ENCODE data around the gene TLE5. TPM values are rescaled to one million over a fixed set of nuclear protein-coding genes. Genes with fewer than 3 reads are reported as not detected.
A peak's percentile ranks its signal among the peaks of the same experiment; 100 is the strongest.

The TLE5 gene
- total and polyA plus RNA-seq, 9 of the 15 experiments (the other 6 are each of a cell fraction or from before 2014, with no cell fraction given) = 2.0 to 347 (median 235) TPM

DNA sequence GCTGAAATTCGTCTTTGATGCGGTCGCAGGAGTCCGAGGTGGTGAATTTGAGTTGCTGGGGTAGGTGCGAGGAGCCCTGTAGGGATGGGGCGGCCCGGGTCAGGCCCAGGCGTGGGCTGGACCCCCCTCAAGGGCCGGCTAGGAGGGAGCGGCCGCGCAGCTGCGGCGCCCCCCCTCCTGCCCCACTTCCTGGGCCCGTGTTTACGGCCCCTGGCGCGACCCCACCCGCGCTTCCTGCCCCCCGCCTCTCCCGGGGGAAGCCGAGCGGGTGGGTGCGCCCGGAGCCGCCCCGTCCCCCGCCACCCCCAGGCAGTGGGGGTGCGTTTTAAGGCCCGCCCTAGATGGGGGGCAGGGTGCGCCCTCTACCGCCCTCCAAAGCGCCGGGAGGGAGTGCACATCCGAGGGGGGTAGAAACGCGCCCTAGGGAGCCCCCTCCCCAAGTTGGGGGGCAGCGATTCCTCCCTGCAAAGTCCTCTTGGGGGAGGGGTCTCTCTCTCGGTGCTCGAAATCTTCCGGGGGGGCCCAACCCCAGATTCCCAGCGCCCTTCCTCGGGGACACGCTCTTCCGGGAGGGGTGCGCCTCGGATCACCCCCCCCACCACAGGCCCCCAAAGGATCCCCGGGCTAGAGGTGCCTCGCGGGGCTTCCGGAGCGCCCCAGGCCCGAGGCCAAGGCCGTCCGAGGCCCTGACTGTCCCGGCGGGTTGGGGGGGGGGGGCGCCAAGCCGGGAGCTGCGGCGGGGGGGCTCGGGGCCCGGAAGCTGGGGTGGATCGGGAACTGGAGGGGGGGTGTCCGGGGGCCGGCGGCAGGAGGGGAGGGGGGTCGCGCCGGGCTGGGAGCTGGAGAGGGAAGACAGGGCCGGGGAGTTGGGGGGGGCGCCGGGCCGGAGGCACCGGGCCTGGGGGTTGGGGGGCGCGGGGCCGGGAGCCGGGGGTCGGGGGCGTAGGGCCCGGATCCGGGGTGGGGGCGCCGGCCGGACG, 823 bp downstream of the TLE5 start:
- ATAC-seq = peak; percentile 87
- peak overlapping the region; percentile 90 for H3K4me2 ChIP-seq (ENCODE audit: insufficient read depth, low read length)
- H2AFZ ChIP-seq (ENCODE audit: low read depth, low read length) = peak overlapping the region; percentile 70; the same call in 1 of the 2 replicates
- peaks cover 33 to 50% of the 10 kb centered on the region in 2 experiments for H3K4me1 ChIP-seq (replicated peaks in 1 of 2; ENCODE audit: control insufficient read depth in 2 of 2, insufficient read depth in 2 of 2, low read length in 2 of 2)
- H4K20me1 ChIP-seq (replicated peaks; ENCODE audit: control insufficient read depth, insufficient read depth, low read length) = no peaks in the 10 kb centered on the region
- FAIRE-seq = no peak
- BruUV-seq (replicated peaks) = no TSS peak
- peaks cover 42% of the 10 kb centered on the region for H3K79me2 ChIP-seq (ENCODE audit: control insufficient read depth, insufficient read depth, low read length)
- H3K4me3 ChIP-seq = peak overlapping the region; percentile 85
- H3K36me3 ChIP-seq (ENCODE audit: control insufficient read depth, insufficient read depth, low read length) = peaks cover 45% of the 10 kb centered on the region
- WGBS (ENCODE audit: insufficient coverage, low coverage, missing lambda C conversion rate) = 3% methylated on average over 14 of the region's 88 CpGs
- intact Hi-C loops (cut with micrococcal nuclease) (no loop called here), in situ Hi-C loops (cut with MboI) (no loop called here)
- ChIA-PET CTCF (ENCODE audit: low intra/inter-chr PET ratio) (interaction anchor here (1.7 kb wide), 1 partner anchor 110 kb away, joined by 6 read pairs; no protein-coding TSS in a partner anchor), POLR2A (interaction anchor here (0.6 to 1.0 kb wide), 3 partner anchors 111 to 273 kb away, joined by 3 to 4 read pairs (median 4); no protein-coding TSS in a partner anchor)
- H3K9me1 ChIP-seq (ENCODE audit: control insufficient read depth, insufficient read depth, low read length) = no peaks in the 10 kb centered on the region
- no peaks in the 10 kb centered on the region for H3K9me3 ChIP-seq (replicated peaks; ENCODE audit: control insufficient read depth, insufficient read depth, low read depth, low read length)
- DNase-seq (ENCODE audit: extremely low read depth in 1 of 4, low spot score in 3 of 4) = peak; percentile 79 to 85 (median 85)
- peak overlapping the region; percentile 92 for H3K27ac ChIP-seq (ENCODE audit: extremely low read depth, low read depth, low read length)
- H3K9ac ChIP-seq (ENCODE audit: insufficient read depth in 1 of 2, low read depth in 2 of 2, low read length in 2 of 2) = peak overlapping the region; percentile 86 to 95
- no peaks in the 10 kb centered on the region for H3K27me3 ChIP-seq (ENCODE audit: control insufficient read depth in 2 of 2, insufficient read depth in 2 of 2, low read length in 2 of 2)
- TF ChIP-seq, protein P1, sequence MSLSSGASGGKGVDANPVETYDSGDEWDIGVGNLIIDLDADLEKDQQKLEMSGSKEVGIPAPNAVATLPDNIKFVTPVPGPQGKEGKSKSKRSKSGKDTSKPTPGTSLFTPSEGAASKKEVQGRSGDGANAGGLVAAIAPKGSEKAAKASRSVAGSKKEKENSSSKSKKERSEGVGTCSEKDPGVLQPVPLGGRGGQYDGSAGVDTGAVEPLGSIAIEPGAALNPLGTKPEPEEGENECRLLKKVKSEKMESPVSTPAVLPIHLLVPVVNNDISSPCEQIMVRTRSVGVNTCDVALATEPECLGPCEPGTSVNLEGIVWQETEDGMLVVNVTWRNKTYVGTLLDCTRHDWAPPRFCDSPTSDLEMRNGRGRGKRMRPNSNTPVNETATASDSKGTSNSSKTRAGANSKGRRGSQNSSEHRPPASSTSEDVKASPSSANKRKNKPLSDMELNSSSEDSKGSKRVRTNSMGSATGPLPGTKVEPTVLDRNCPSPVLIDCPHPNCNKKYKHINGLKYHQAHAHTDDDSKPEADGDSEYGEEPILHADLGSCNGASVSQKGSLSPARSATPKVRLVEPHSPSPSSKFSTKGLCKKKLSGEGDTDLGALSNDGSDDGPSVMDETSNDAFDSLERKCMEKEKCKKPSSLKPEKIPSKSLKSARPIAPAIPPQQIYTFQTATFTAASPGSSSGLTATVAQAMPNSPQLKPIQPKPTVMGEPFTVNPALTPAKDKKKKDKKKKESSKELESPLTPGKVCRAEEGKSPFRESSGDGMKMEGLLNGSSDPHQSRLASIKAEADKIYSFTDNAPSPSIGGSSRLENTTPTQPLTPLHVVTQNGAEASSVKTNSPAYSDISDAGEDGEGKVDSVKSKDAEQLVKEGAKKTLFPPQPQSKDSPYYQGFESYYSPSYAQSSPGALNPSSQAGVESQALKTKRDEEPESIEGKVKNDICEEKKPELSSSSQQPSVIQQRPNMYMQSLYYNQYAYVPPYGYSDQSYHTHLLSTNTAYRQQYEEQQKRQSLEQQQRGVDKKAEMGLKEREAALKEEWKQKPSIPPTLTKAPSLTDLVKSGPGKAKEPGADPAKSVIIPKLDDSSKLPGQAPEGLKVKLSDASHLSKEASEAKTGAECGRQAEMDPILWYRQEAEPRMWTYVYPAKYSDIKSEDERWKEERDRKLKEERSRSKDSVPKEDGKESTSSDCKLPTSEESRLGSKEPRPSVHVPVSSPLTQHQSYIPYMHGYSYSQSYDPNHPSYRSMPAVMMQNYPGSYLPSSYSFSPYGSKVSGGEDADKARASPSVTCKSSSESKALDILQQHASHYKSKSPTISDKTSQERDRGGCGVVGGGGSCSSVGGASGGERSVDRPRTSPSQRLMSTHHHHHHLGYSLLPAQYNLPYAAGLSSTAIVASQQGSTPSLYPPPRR (CRISPR knock-in tag; IDR thresholded peaks at IDR 0.05; ENCODE audit: borderline replicate concordance) = no peak
- TF ChIP-seq CCNT2 (IDR thresholded peaks at IDR 0.05; ENCODE audit: borderline replicate concordance, extremely low read depth, insufficient read length, low read depth, low read length) = peak; percentile 46
- TF ChIP-seq PHF8 (IDR thresholded peaks at IDR 0.05; ENCODE audit: borderline replicate concordance, low read length) = peak; percentile 40; the same call in 1 of the 2 replicates
- no peak for TF ChIP-seq HDAC6 (IDR thresholded peaks at IDR 0.05; ENCODE audit: low read depth, low read length)
- TF ChIP-seq, protein P2, sequence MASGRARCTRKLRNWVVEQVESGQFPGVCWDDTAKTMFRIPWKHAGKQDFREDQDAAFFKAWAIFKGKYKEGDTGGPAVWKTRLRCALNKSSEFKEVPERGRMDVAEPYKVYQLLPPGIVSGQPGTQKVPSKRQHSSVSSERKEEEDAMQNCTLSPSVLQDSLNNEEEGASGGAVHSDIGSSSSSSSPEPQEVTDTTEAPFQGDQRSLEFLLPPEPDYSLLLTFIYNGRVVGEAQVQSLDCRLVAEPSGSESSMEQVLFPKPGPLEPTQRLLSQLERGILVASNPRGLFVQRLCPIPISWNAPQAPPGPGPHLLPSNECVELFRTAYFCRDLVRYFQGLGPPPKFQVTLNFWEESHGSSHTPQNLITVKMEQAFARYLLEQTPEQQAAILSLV (tag; IDR thresholded peaks at IDR 0.05) = no peak
- TF ChIP-seq CBX1 (IDR thresholded peaks at IDR 0.05; ENCODE audit: low read depth) = peak; percentile 29; the same call in 1 of the 2 replicates
- TF ChIP-seq GATAD2B (IDR thresholded peaks at IDR 0.05; ENCODE audit: borderline replicate concordance) = 0 out of 2 replicates have a peak, but pooled peaks have one; percentile 38
- TF ChIP-seq SP2 (IDR thresholded peaks at IDR 0.05; ENCODE audit: extremely low read depth, low read depth, low read length, poor library complexity, severe bottlenecking) = no peak
- TF ChIP-seq, protein P3, sequence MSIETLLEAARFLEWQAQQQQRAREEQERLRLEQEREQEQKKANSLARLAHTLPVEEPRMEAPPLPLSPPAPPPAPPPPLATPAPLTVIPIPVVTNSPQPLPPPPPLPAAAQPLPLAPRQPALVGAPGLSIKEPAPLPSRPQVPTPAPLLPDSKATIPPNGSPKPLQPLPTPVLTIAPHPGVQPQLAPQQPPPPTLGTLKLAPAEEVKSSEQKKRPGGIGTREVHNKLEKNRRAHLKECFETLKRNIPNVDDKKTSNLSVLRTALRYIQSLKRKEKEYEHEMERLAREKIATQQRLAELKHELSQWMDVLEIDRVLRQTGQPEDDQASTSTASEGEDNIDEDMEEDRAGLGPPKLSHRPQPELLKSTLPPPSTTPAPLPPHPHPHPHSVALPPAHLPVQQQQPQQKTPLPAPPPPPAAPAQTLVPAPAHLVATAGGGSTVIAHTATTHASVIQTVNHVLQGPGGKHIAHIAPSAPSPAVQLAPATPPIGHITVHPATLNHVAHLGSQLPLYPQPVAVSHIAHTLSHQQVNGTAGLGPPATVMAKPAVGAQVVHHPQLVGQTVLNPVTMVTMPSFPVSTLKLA (conservative IDR thresholded peaks at IDR 0.05) = peak in 1 of 2 experiments; percentile 67; a peak in 3 of 4 replicates
- TF ChIP-seq NUFIP1 (IDR thresholded peaks at IDR 0.05; ENCODE audit: partially characterized antibody) = no peak
- no peak for TF ChIP-seq DACH1 (IDR thresholded peaks at IDR 0.05; ENCODE audit: partially characterized antibody)

Measured in K562 (cell line).